Vagina (tissue), 2 donors: ENCODE results near the gene PRUNE2. TPM values are rescaled to one million over a fixed set of nuclear protein-coding genes. Genes with fewer than 3 reads are reported as not detected.

Source experiments
- DNase-seq, 2 donors: peaks; one replicate each; pipeline ENCODE4 v3.0.0-alpha.2; 2017; ENCODE audit errors: extremely low spot score in 2 of 2
- H3K27ac ChIP-seq: fragments of 200-600 bp; sonication (generic); one replicate; pipeline ENCODE4 v1.5.1; 2019
- H3K27me3 ChIP-seq: fragments of 200-600 bp; sonication (generic); one replicate; pipeline ENCODE4 v1.5.1; 2019
- H3K36me3 ChIP-seq, 2 donors: fragments of 200-600 bp; sonication (generic); one replicate each; pipeline ENCODE4 v1.5.1; 2017 to 2019
- H3K4me1 ChIP-seq: fragments of 200-600 bp; sonication (generic); one replicate; pipeline ENCODE4 v1.5.1; 2019
- H3K4me3 ChIP-seq, 2 donors: fragments of 200-600 bp; sonication (generic); 1 replicate in 1 of 2; 2 replicates in 1 of 2; pipeline ENCODE4 v1.5.1; 2016 to 2019
- H3K9me3 ChIP-seq: fragments of 200-600 bp; sonication (generic); one replicate; pipeline ENCODE4 v1.5.1; 2019
- POLR2A ChIP-seq, 2 donors: fragments of 450-650 bp; IDR thresholded peaks; one replicate each; pipeline ENCODE4 v1.6.1; 2017; ENCODE audit warnings: antibody characterized with exemption in 2 of 2, mild to moderate bottlenecking in 2 of 2, moderate library complexity in 2 of 2
- POLR2AphosphoS5 ChIP-seq, 2 donors: sonication (generic); formaldehyde crosslinking; IDR thresholded peaks; one replicate each; pipeline ENCODE4 v1.9.0; 2017; ENCODE audit warnings: antibody characterized with exemption in 2 of 2, mild to moderate bottlenecking in 2 of 2, low read depth in 1 of 2; ENCODE audit not compliant: insufficient read depth in 1 of 2
- intact Hi-C: fragments of 100-400 bp; cut with DNase I; formaldehyde crosslinking; loops from one replicate; pipeline ENCODE4 v1.15.1; 2023
- total RNA-seq: library from RNA; depleted of rRNA; stranded (reverse); fragments of >200 nt; gene quantifications from one replicate; pipeline ENCODE4 v1.2.3, GENCODE V29; 2016
- TF ChIP-seq, protein P1 (sequence below), 3 experiments: fragments of 450-650 bp in 2 of 3; fragments of 200-600 bp in 1 of 3; sonication (generic) in 1 of 3; IDR thresholded peaks; one replicate each; pipeline ENCODE4 v1.5.1; 2017 to 2019; ENCODE audit warnings: antibody characterized with exemption in 3 of 3, mild to moderate bottlenecking in 2 of 3, moderate library complexity in 2 of 3

PRUNE2 gene
- total RNA-seq, 1 donor from 2014 or later = 75.6 TPM

GRCh38 chr9:76616780-76617179, 289.1 kb downstream of the PRUNE2 start:
- no peak for TF ChIP-seq POLR2AphosphoS5 (IDR thresholded peaks at IDR 0.05; ENCODE audit: insufficient read depth in 1 of 2, low read depth in 1 of 2)
- TF ChIP-seq POLR2A (IDR thresholded peaks at IDR 0.05) = no peak
- TF ChIP-seq, protein P1, sequence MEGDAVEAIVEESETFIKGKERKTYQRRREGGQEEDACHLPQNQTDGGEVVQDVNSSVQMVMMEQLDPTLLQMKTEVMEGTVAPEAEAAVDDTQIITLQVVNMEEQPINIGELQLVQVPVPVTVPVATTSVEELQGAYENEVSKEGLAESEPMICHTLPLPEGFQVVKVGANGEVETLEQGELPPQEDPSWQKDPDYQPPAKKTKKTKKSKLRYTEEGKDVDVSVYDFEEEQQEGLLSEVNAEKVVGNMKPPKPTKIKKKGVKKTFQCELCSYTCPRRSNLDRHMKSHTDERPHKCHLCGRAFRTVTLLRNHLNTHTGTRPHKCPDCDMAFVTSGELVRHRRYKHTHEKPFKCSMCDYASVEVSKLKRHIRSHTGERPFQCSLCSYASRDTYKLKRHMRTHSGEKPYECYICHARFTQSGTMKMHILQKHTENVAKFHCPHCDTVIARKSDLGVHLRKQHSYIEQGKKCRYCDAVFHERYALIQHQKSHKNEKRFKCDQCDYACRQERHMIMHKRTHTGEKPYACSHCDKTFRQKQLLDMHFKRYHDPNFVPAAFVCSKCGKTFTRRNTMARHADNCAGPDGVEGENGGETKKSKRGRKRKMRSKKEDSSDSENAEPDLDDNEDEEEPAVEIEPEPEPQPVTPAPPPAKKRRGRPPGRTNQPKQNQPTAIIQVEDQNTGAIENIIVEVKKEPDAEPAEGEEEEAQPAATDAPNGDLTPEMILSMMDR (IDR thresholded peaks at IDR 0.05) = no peak
- intact Hi-C loops = no loop called here
- no peak overlapping the region for H3K27ac ChIP-seq

DNA sequence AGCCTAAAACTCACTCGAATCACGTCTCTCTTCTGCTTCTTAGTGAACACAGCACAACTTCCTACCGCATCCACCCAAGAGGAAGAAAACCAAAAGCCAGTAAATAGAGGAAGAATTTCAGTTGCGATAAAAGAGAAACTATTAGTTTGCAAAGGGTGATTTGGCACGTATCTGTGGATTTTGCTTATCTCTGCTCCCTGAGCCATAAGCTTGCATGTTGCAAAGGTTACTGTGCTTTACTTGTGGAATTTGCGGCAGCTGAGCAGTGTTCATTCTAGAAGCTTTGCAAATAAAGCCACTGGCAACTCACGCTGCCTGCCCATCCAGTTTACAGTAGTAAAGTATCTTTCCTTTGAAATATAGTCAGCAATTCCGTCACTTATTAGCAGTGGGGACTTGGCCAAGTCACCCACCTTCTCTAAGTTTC, 290.7 kb downstream of the PRUNE2 start:
- Histone ChIP-seq H3K27ac (peak overlapping the region; percentile 19), H3K27me3 (no peaks in the 10 kb centered on the region), H3K4me3 (no peak overlapping the region), H3K4me1 (no peaks in the 10 kb centered on the region), H3K9me3 (no peaks in the 10 kb centered on the region), H3K36me3 (no peaks in the 10 kb centered on the region)
- TF ChIP-seq, protein P1 (IDR thresholded peaks at IDR 0.05) = no peak
- TF ChIP-seq POLR2A (IDR thresholded peaks at IDR 0.05) = no peak
- no peak for TF ChIP-seq POLR2AphosphoS5 (IDR thresholded peaks at IDR 0.05; ENCODE audit: insufficient read depth in 1 of 2, low read depth in 1 of 2)
- intact Hi-C loops = no loop called here
- no peak for DNase-seq

More at GRCh38 chr9:76616780-76617179, 289.1 kb downstream of the PRUNE2 start:
- H3K36me3 ChIP-seq = no peaks in the 10 kb centered on the region
- no peak overlapping the region for H3K4me3 ChIP-seq
- no peaks in the 10 kb centered on the region for H3K27me3 ChIP-seq
- no peaks in the 10 kb centered on the region for H3K9me3 ChIP-seq
- DNase-seq = no peak
- no peaks in the 10 kb centered on the region for H3K4me1 ChIP-seq

DNA sequence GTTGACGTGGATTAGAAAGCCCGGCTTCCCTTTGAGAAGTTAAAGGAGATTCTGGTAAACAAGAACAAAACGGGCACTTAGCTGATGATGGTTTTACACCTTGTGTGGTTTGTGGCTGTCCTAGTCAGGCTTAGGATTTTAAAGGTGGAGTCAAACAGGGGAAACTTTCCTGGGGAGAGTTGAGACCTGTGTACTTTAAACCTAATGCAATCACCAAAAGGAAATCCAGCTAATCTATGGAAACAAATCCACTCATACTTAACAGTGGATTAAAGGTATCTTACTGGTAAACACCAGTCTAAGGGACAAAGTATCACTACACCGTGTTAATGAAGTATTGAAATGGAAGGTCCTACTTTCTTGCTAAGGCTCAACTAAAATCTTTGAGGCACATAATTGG, 291.9 kb downstream of the PRUNE2 start:
- Histone ChIP-seq H3K4me3 (no peak overlapping the region), H3K9me3 (no peaks in the 10 kb centered on the region), H3K27me3 (no peaks in the 10 kb centered on the region), H3K36me3 (no peaks in the 10 kb centered on the region), H3K27ac (no peak overlapping the region), H3K4me1 (no peaks in the 10 kb centered on the region)
- no peak for TF ChIP-seq POLR2A (IDR thresholded peaks at IDR 0.05)
- TF ChIP-seq, protein P1 (IDR thresholded peaks at IDR 0.05) = no peak
- intact Hi-C loops = no loop called here
- DNase-seq = no peak

- no peaks in the 10 kb centered on the region for H3K27me3 ChIP-seq
These were observed 292.6 kb downstream of the PRUNE2 start for GRCh38 chr9:76613150-76613781.

DNA sequence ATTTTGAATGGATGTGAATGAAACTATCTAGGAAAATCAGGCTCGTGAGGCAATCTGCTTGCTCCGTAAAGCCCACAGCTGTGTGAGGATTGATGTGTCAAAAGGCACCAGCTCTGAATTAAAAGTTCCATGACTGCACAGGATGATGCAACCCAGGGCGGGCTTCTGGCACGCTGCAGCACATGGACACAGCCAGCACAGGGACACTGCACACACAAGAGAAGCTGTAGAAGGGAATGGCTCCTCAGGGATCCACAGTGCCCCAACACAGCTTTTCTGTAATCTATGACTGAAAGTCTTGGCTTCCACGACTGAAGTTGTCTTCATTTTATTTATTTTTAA, 295.9 kb downstream of the PRUNE2 start:
- intact Hi-C loops = no loop called here
- H3K27ac ChIP-seq = no peak overlapping the region
- H3K4me1 ChIP-seq = no peaks in the 10 kb centered on the region
- H3K36me3 ChIP-seq = no peaks in the 10 kb centered on the region
- H3K9me3 ChIP-seq = no peaks in the 10 kb centered on the region
- H3K27me3 ChIP-seq = no peaks in the 10 kb centered on the region
- TF ChIP-seq, protein P1 (IDR thresholded peaks at IDR 0.05) = no peak
- peak in 1 of 2 donors; percentile 46 for TF ChIP-seq POLR2AphosphoS5 (IDR thresholded peaks at IDR 0.05; ENCODE audit: insufficient read depth in 1 of 2, low read depth in 1 of 2)
- peak in 1 of 2 donors; percentile 89 for DNase-seq
- no peak overlapping the region for H3K4me3 ChIP-seq

More at GRCh38 chr9:76613150-76613781, 292.6 kb downstream of the PRUNE2 start:
- H3K36me3 ChIP-seq = no peaks in the 10 kb centered on the region
- H3K9me3 ChIP-seq = no peaks in the 10 kb centered on the region
- no peak overlapping the region for H3K4me3 ChIP-seq
- no peak for DNase-seq
- no peak for TF ChIP-seq POLR2AphosphoS5 (IDR thresholded peaks at IDR 0.05; ENCODE audit: insufficient read depth in 1 of 2, low read depth in 1 of 2)
- no peak for TF ChIP-seq POLR2A (IDR thresholded peaks at IDR 0.05)
- TF ChIP-seq, protein P1 (IDR thresholded peaks at IDR 0.05) = no peak
- no peak overlapping the region for H3K27ac ChIP-seq
- intact Hi-C loops = no loop called here
- H3K4me1 ChIP-seq = no peaks in the 10 kb centered on the region
